NCI-H1436 treated with DMSO at 0.1 percent for 48 hours (cell line): ENCODE measurements around the gene IFT27.

Experiments
- DNase-seq: peaks from one replicate; lab custom pipeline; 2025; lab: John Stamatoyannopoulos, UW

The IFT27 gene

GRCh38 chr22:36796552-36797175, 20.7 kb upstream of the IFT27 start:
- no peak for DNase-seq

GRCh38 chr22:36795633-36796032, 19.7 kb upstream of the IFT27 start:
- DNase-seq: no peak

- DNase-seq: no peak
Measured at GRCh38 chr22:36790648-36791047, 14.7 kb upstream of the IFT27 start.

- no peak for DNase-seq
Measured at GRCh38 chr22:36787204-36787988, 11.5 kb upstream of the IFT27 start.

- no peak for DNase-seq
Measured at GRCh38 chr22:36783743-36784142, 7.8 kb upstream of the IFT27 start.

- no peak for DNase-seq
Measured at GRCh38 chr22:36781656-36782627, 6.0 kb upstream of the IFT27 start.

- DNase-seq: no peak
Measured at GRCh38 chr22:36778020-36778419, 2.1 kb upstream of the IFT27 start.

GRCh38 chr22:36776722-36777121, 803 bp upstream of the IFT27 start:
- no peak for DNase-seq

GRCh38 chr22:36775586-36775963, 344 bp downstream of the IFT27 start:
- DNase-seq: no peak

GRCh38 chr22:36773935-36774334, 2.0 kb downstream of the IFT27 start:
- DNase-seq: no peak

GRCh38 chr22:36772451-36772850, 3.5 kb downstream of the IFT27 start:
- no peak for DNase-seq

GRCh38 chr22:36771356-36772063, 4.4 kb downstream of the IFT27 start:
- DNase-seq: no peak

GRCh38 chr22:36770513-36771231, 5.2 kb downstream of the IFT27 start:
- DNase-seq: no peak

GRCh38 chr22:36769541-36770512, 6.1 kb downstream of the IFT27 start:
- no peak for DNase-seq

- no peak for DNase-seq
Measured at GRCh38 chr22:36768616-36769015, 7.3 kb downstream of the IFT27 start.

GRCh38 chr22:36768141-36768540, 7.8 kb downstream of the IFT27 start:
- no peak for DNase-seq

GRCh38 chr22:36767035-36767775, 8.7 kb downstream of the IFT27 start:
- no peak for DNase-seq

GRCh38 chr22:36765943-36766450, 9.9 kb downstream of the IFT27 start:
- DNase-seq: no peak
